ENCODE results near the gene ZFAND3. TPM values are rescaled to one million over a fixed set of nuclear protein-coding genes. Genes with fewer than 3 reads are reported as not detected.
"Not testable (repeated sequence)": the region's sequence is repeated elsewhere in the genome, so short reads cannot be mapped to it uniquely, and the experiment has no call there.

Gene ZFAND3
- total RNA-seq, 2 experiments from 2014 or later = 32.3 to 37.9 TPM

GRCh38 chr6:37878150-37878710 is 58.7 kb downstream of the ZFAND3 start:
- Mint-ChIP-seq H3K27me3 (no peaks in the 10 kb centered on the region), H3K27ac (no peak overlapping the region), H3K4me3 (no peak overlapping the region), H3K36me3 (ENCODE audit: low read depth) (peaks cover 11% of the 10 kb centered on the region), H3K4me1 (ENCODE audit: low read depth) (peaks cover 60% of the 10 kb centered on the region), H3K9me3 (no peaks in the 10 kb centered on the region)
- ChIA-PET CTCF (interaction anchor here (1.1 to 1.5 kb wide), 2 partner anchors 10 to 14 kb away, joined by 3 to 6 read pairs; no protein-coding TSS in a partner anchor), POLR2A (interaction anchor here (1.4 kb wide), 1 partner anchor 19 kb away, joined by 4 read pairs; no protein-coding TSS in a partner anchor)
- ATAC-seq = no peak
- TF ChIP-seq CTCF (IDR thresholded peaks at IDR 0.05) = no peak
- DNase-seq = no peak
- intact Hi-C loops (cut with micrococcal nuclease) = no loop called here

- peaks cover 54% of the 10 kb centered on the region for H3K4me1 Mint-ChIP-seq (ENCODE audit: low read depth)
- H3K27me3 Mint-ChIP-seq; intact Hi-C loops (cut with micrococcal nuclease); H3K4me3 Mint-ChIP-seq; DNase-seq; H3K36me3 Mint-ChIP-seq (ENCODE audit: low read depth); H3K9me3 Mint-ChIP-seq; H3K27ac Mint-ChIP-seq; CTCF ChIA-PET; ATAC-seq: not testable (repeated sequence)
- POLR2A ChIA-PET = interaction anchor here (0.7 to 0.8 kb wide), 2 partner anchors 14 to 855 kb away, joined by 3 read pairs; no protein-coding TSS in a partner anchor
Measured at GRCh38 chr6:37880602-37881001, 61.1 kb downstream of the ZFAND3 start.

- no peaks in the 10 kb centered on the region for H3K27me3 Mint-ChIP-seq
- CTCF ChIA-PET = no interaction called here
- intact Hi-C loops (cut with micrococcal nuclease) = no loop called here
- H3K36me3 Mint-ChIP-seq (ENCODE audit: low read depth) = peaks cover 8% of the 10 kb centered on the region
- no peak for TF ChIP-seq CTCF (IDR thresholded peaks at IDR 0.05)
- POLR2A ChIA-PET = no interaction called here
- peaks cover 42% of the 10 kb centered on the region for H3K4me1 Mint-ChIP-seq (ENCODE audit: low read depth)
- no peak overlapping the region for H3K27ac Mint-ChIP-seq
- H3K9me3 Mint-ChIP-seq = no peaks in the 10 kb centered on the region
- DNase-seq = no peak
- no peak overlapping the region for H3K4me3 Mint-ChIP-seq
- no peak for ATAC-seq
Measured at GRCh38 chr6:37882292-37882691, 62.8 kb downstream of the ZFAND3 start.

- CTCF ChIA-PET = no interaction called here
- H3K27me3 Mint-ChIP-seq = no peaks in the 10 kb centered on the region
- peaks cover 37% of the 10 kb centered on the region for H3K4me1 Mint-ChIP-seq (ENCODE audit: low read depth)
- POLR2A ChIA-PET = no interaction called here
- intact Hi-C loops (cut with micrococcal nuclease) = no loop called here
- H3K9me3 Mint-ChIP-seq = no peaks in the 10 kb centered on the region
- TF ChIP-seq CTCF (IDR thresholded peaks at IDR 0.05) = no peak
- H3K4me3 Mint-ChIP-seq = no peak overlapping the region
- no peak overlapping the region for H3K27ac Mint-ChIP-seq
- H3K36me3 Mint-ChIP-seq (ENCODE audit: low read depth) = peaks cover 8% of the 10 kb centered on the region
- ATAC-seq (no peak), DNase-seq (no peak)
Measured at GRCh38 chr6:37882724-37883413, 63.3 kb downstream of the ZFAND3 start.

- Mint-ChIP-seq H3K27ac (no peak overlapping the region), H3K4me1 (ENCODE audit: low read depth) (peaks cover 29% of the 10 kb centered on the region), H3K9me3 (no peaks in the 10 kb centered on the region), H3K27me3 (no peaks in the 10 kb centered on the region), H3K36me3 (ENCODE audit: low read depth) (peaks cover 8% of the 10 kb centered on the region), H3K4me3 (no peak overlapping the region)
- intact Hi-C loops (cut with micrococcal nuclease) = no loop called here
- TF ChIP-seq CTCF (IDR thresholded peaks at IDR 0.05) = no peak
- ATAC-seq (no peak), DNase-seq (no peak)
- ChIA-PET CTCF (no interaction called here), POLR2A (interaction anchor here (0.9 kb wide), 1 partner anchor 27 kb away, joined by 4 read pairs; no protein-coding TSS in a partner anchor)
Measured at GRCh38 chr6:37884548-37884947, 65.0 kb downstream of the ZFAND3 start.

Measured in activated CD8-positive, alpha-beta T cell treated with anti-CD3 and anti-CD28 coated beads for 36 hours (primary cell).